Neuronal stem cell (in vitro differentiated cells): Measurements from ENCODE around the gene ADCY2.

Source experiments
- DNase-seq: peaks from one replicate; pipeline ENCODE4 v3.0.0-alpha.2; 2013; ENCODE audit warnings: low spot score
- H2AFZ ChIP-seq: one replicate; pipeline ENCODE4 v1.6.1; 2013; ENCODE audit warnings: mild to moderate bottlenecking, low read length, inconsistent platforms
- H2AK5ac ChIP-seq: 2 replicates; pipeline ENCODE4 v1.6.1; 2013; ENCODE audit warnings: low read depth, mild to moderate bottlenecking, inconsistent platforms, low read length, moderate library complexity, mixed read lengths
- H2BK120ac ChIP-seq: 2 replicates; pipeline ENCODE4 v1.6.1; 2013; ENCODE audit warnings: low read depth, mild to moderate bottlenecking, inconsistent platforms, low read length, moderate library complexity, mixed read lengths
- H2BK12ac ChIP-seq: one replicate; pipeline ENCODE4 v1.6.1; 2013; ENCODE audit warnings: low read length, inconsistent platforms
- H2BK15ac ChIP-seq: 2 replicates; pipeline ENCODE4 v1.6.1; 2013; ENCODE audit warnings: mild to moderate bottlenecking, low read length, inconsistent platforms, mixed read lengths
- H2BK5ac ChIP-seq: one replicate; pipeline ENCODE4 v1.6.1; 2013; ENCODE audit warnings: inconsistent platforms, mild to moderate bottlenecking, low read length, moderate library complexity
- H3K14ac ChIP-seq: one replicate; pipeline ENCODE4 v1.6.1; 2013; ENCODE audit warnings: low read length, inconsistent platforms
- H3K18ac ChIP-seq: 2 replicates; pipeline ENCODE4 v1.6.1; 2013; ENCODE audit warnings: low read length, inconsistent platforms
- H3K23ac ChIP-seq: 2 replicates; pipeline ENCODE4 v1.6.1; 2013; ENCODE audit warnings: low read depth, mild to moderate bottlenecking, mixed read lengths, low read length, inconsistent platforms; ENCODE audit not compliant: poor library complexity
- H3K27ac ChIP-seq: replicated peaks from 3 replicates; pipeline ENCODE4 v1.5.1; 2013; ENCODE audit warnings: low read length, inconsistent platforms
- H3K27me3 ChIP-seq, 3 experiments: 2 replicates each; pipeline ENCODE4 v1.6.1; 2013; ENCODE audit warnings: low read length in 3 of 3, mild to moderate bottlenecking in 2 of 3, inconsistent platforms in 1 of 3, low read depth in 1 of 3, mixed read lengths in 1 of 3, moderate library complexity in 1 of 3; ENCODE audit not compliant: control insufficient read depth in 3 of 3, insufficient read depth in 3 of 3
- H3K36me3 ChIP-seq, 2 donors: replicated peaks in 1 of 2; 2 replicates each; pipeline ENCODE4 v1.6.1; 2013; ENCODE audit warnings: low read length in 2 of 2; ENCODE audit not compliant: control insufficient read depth in 2 of 2, insufficient read depth in 2 of 2
- H3K4ac ChIP-seq: 2 replicates; pipeline ENCODE4 v1.6.1; 2013; ENCODE audit warnings: inconsistent platforms, mild to moderate bottlenecking, low read length, moderate library complexity
- H3K4me1 ChIP-seq, 2 donors: 1 replicate in 1 of 2; 2 replicates in 1 of 2; pipeline ENCODE4 v1.6.1; 2013; ENCODE audit warnings: low read length in 2 of 2, low read depth in 1 of 2; ENCODE audit not compliant: control insufficient read depth in 2 of 2, insufficient read depth in 1 of 2
- H3K4me2 ChIP-seq: one replicate; pipeline ENCODE4 v1.6.1; 2013; ENCODE audit warnings: mild to moderate bottlenecking, low read length, inconsistent platforms; ENCODE audit not compliant: insufficient read depth, poor library complexity, severe bottlenecking
- H3K4me3 ChIP-seq, 2 donors: 2 replicates each; pipeline ENCODE4 v1.5.1; 2013; ENCODE audit warnings: low read length in 2 of 2, mild to moderate bottlenecking in 2 of 2, inconsistent platforms in 1 of 2, moderate library complexity in 1 of 2
- H3K79me1 ChIP-seq: one replicate; pipeline ENCODE4 v1.6.1; 2013; ENCODE audit warnings: low read depth, mild to moderate bottlenecking, inconsistent platforms, low read length, moderate library complexity
- H3K9ac ChIP-seq: one replicate; pipeline ENCODE4 v1.6.1; 2013; ENCODE audit warnings: mild to moderate bottlenecking, low read depth, low read length, inconsistent platforms; ENCODE audit not compliant: poor library complexity
- H3K9me3 ChIP-seq, 2 donors: replicated peaks in 1 of 2; 2 replicates each; pipeline versions ENCODE3 to v1.6.1; 2013; ENCODE audit warnings: low read length in 2 of 2, mild to moderate bottlenecking in 2 of 2, inconsistent platforms in 1 of 2, low read depth in 1 of 2, mixed read lengths in 1 of 2, moderate library complexity in 1 of 2; ENCODE audit not compliant: control insufficient read depth in 2 of 2, insufficient read depth in 1 of 2
- H4K8ac ChIP-seq: one replicate; pipeline ENCODE4 v1.6.1; 2013; ENCODE audit warnings: low read depth, mild to moderate bottlenecking, inconsistent platforms, low read length, moderate library complexity
- H4K91ac ChIP-seq: one replicate; pipeline ENCODE4 v1.6.1; 2013; ENCODE audit warnings: low read length, low read depth, mild to moderate bottlenecking, inconsistent platforms; ENCODE audit not compliant: poor library complexity
- WGBS, 2 donors: extraction: QIAGEN DNeasy Blood & Tissue Kit; methylation state at CpG; one replicate each; pipeline ENCODE4 v1.1.7; 2013; ENCODE audit warnings: missing lambda C conversion rate in 2 of 2, mixed read lengths in 1 of 2; ENCODE audit not compliant: insufficient read length in 2 of 2, insufficient replicate concordance in 1 of 2; ENCODE audit errors: extremely low coverage in 2 of 2; 5-methylcytosine and 5-hydroxymethylcytosine counted together

The ADCY2 gene

DNA sequence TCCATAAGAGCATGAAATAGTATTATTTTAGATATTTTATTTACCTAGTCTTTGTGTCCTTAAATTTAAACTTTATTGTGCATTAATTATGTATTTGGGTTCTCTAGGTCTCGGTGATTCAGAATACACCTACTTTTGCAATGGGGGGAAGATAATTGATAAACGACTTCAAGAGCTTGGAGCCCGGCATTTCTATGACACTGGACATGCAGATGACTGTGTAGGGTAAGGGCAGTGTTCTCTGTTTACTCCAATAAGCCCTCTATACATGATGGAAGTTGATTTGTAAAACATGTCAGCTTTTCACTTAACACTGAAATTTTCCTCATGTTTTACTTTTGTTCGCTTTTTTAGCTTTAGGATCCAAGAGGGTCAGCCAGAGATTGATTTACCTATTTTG lies 479.2 kb downstream of the ADCY2 start:
- Histone ChIP-seq H3K4me3 (no peak overlapping the region), H3K23ac (no peak overlapping the region), H3K36me3 (peaks cover 23 to 90% of the 10 kb centered on the region in 2 donors), H3K27ac (no peak overlapping the region), H3K27me3 (no peaks in the 10 kb centered on the region), H3K4me1 (peaks cover 0 to 2% of the 10 kb centered on the region in 2 donors), H4K8ac (no peak overlapping the region), H2BK5ac (no peak overlapping the region), H3K18ac (no peak overlapping the region), H3K9ac (no peak overlapping the region), H3K14ac (no peak overlapping the region), H2BK12ac (no peak overlapping the region), H4K91ac (no peak overlapping the region), H2AFZ (no peak overlapping the region), H3K79me1 (no peaks in the 10 kb centered on the region), H2BK15ac (no peak overlapping the region), H3K9me3 (no peaks in the 10 kb centered on the region), H3K4ac (no peak overlapping the region), H3K4me2 (no peak overlapping the region), H2BK120ac (no peak overlapping the region), H2AK5ac (no peak overlapping the region)
- no peak for DNase-seq
- no CpG with 5 or more reads among the region's 4 CpGs for WGBS, 2 donors

GRCh38 chr5:7876867-7877266 lies 480.9 kb downstream of the ADCY2 start:
- no peak overlapping the region for H3K14ac ChIP-seq
- H2AFZ ChIP-seq, result no peak overlapping the region
- H2BK12ac ChIP-seq, result no peak overlapping the region
- H3K4me1 ChIP-seq, result no peaks in the 10 kb centered on the region
- H3K9ac ChIP-seq, result no peak overlapping the region
- H3K4ac ChIP-seq, result no peak overlapping the region
- H3K79me1 ChIP-seq, result no peaks in the 10 kb centered on the region
- no peak overlapping the region for H2BK15ac ChIP-seq
- no peak overlapping the region for H3K23ac ChIP-seq
- no peak overlapping the region for H2AK5ac ChIP-seq
- no peaks in the 10 kb centered on the region for H3K27me3 ChIP-seq
- H3K27ac ChIP-seq, result no peak overlapping the region
- H4K8ac ChIP-seq, result no peak overlapping the region
- H2BK5ac ChIP-seq, result no peak overlapping the region
- H3K4me3 ChIP-seq, result no peak overlapping the region
- H3K4me2 ChIP-seq, result no peak overlapping the region
- H2BK120ac ChIP-seq, result no peak overlapping the region
- WGBS, 2 donors, result no CpG with 5 or more reads among the region's 3 CpGs
- no peak for DNase-seq
- no peak overlapping the region for H4K91ac ChIP-seq
- no peak overlapping the region for H3K18ac ChIP-seq
- H3K9me3 ChIP-seq, result no peaks in the 10 kb centered on the region
- peaks cover 25 to 97% of the 10 kb centered on the region in 2 donors for H3K36me3 ChIP-seq

GRCh38 chr5:7877851-7878250 lies 481.9 kb downstream of the ADCY2 start:
- Histone ChIP-seq H3K4me2 (no peak overlapping the region), H4K8ac (no peak overlapping the region), H3K27ac (no peak overlapping the region), H2BK120ac (no peak overlapping the region), H2AFZ (no peak overlapping the region), H3K9ac (no peak overlapping the region), H2AK5ac (no peak overlapping the region), H3K79me1 (no peaks in the 10 kb centered on the region), H4K91ac (no peak overlapping the region), H3K36me3 (peaks cover 30 to 98% of the 10 kb centered on the region in 2 donors), H2BK5ac (no peak overlapping the region), H3K4ac (no peak overlapping the region), H3K4me3 (no peak overlapping the region), H3K4me1 (no peaks in the 10 kb centered on the region), H3K14ac (no peak overlapping the region), H3K18ac (no peak overlapping the region), H3K9me3 (no peaks in the 10 kb centered on the region), H2BK15ac (no peak overlapping the region), H3K23ac (no peak overlapping the region), H3K27me3 (no peaks in the 10 kb centered on the region), H2BK12ac (no peak overlapping the region)
- WGBS, 2 donors, result no CpG with 5 or more reads among the region's 9 CpGs
- no peak for DNase-seq

- no peak overlapping the region for H2AK5ac ChIP-seq
- H3K23ac ChIP-seq, result no peak overlapping the region
- H3K27ac ChIP-seq, result no peak overlapping the region
- H3K9ac ChIP-seq, result no peak overlapping the region
- no peak overlapping the region for H3K4me3 ChIP-seq
- no peak overlapping the region for H2BK12ac ChIP-seq
- no peaks in the 10 kb centered on the region for H3K4me1 ChIP-seq
- H2BK5ac ChIP-seq, result no peak overlapping the region
- H4K8ac ChIP-seq, result no peak overlapping the region
- H4K91ac ChIP-seq, result no peak overlapping the region
- no peak overlapping the region for H3K14ac ChIP-seq
- H3K4ac ChIP-seq, result no peak overlapping the region
- no peaks in the 10 kb centered on the region for H3K79me1 ChIP-seq
- no peaks in the 10 kb centered on the region for H3K27me3 ChIP-seq
- H2AFZ ChIP-seq, result no peak overlapping the region
- no peaks in the 10 kb centered on the region for H3K9me3 ChIP-seq
- no peak overlapping the region for H2BK120ac ChIP-seq
- no peak overlapping the region for H2BK15ac ChIP-seq
- no peak overlapping the region for H3K18ac ChIP-seq
- H3K4me2 ChIP-seq, result no peak overlapping the region
- no peak for DNase-seq
- H3K36me3 ChIP-seq, result peaks cover 34 to 98% of the 10 kb centered on the region in 2 donors
Measured at GRCh38 chr5:7878381-7878873, 482.5 kb downstream of the ADCY2 start.
